ENCODE data around the gene MCM9. TPM values are rescaled to one million over a fixed set of nuclear protein-coding genes. Genes with fewer than 3 reads are reported as not detected.

The MCM9 gene
- total RNA-seq, 1 donor from 2014 or later, result 37.0 TPM

GRCh38 chr6:118843685-118844390 is 91.1 kb downstream of the MCM9 start:
- H3K36me3 Mint-ChIP-seq (ENCODE audit: low read depth), result peaks cover 25% of the 10 kb centered on the region
- H3K27me3 Mint-ChIP-seq, result no peaks in the 10 kb centered on the region
- peak; percentile 84 for ATAC-seq (ENCODE audit: low read depth)
- no peak for TF ChIP-seq CTCF (IDR thresholded peaks at IDR 0.05)
- no peak overlapping the region for H3K4me3 Mint-ChIP-seq
- peaks cover 3% of the 10 kb centered on the region for H3K9me3 Mint-ChIP-seq
- intact Hi-C loops (cut with micrococcal nuclease), result loop anchor here (1.0 to 2.0 kb wide), 2 partner anchors 35 to 50 kb away; partner anchors contain the start of gene ASF1A
- peaks cover 27% of the 10 kb centered on the region for H3K4me1 Mint-ChIP-seq
- no peak for DNase-seq
- POLR2A ChIA-PET, result interaction anchor here (0.7 kb wide), 1 partner anchor 47 kb away, joined by 3 read pairs; no protein-coding TSS in a partner anchor
- CTCF ChIA-PET, result no interaction called here
- H3K27ac Mint-ChIP-seq, result no peak overlapping the region

GRCh38 chr6:118830691-118831090 is 104.3 kb downstream of the MCM9 start:
- Mint-ChIP-seq H3K27me3 (no peaks in the 10 kb centered on the region), H3K4me1 (peaks cover 3% of the 10 kb centered on the region), H3K4me3 (no peak overlapping the region), H3K36me3 (ENCODE audit: low read depth) (peaks cover 42% of the 10 kb centered on the region), H3K27ac (no peak overlapping the region), H3K9me3 (peaks cover 4% of the 10 kb centered on the region)
- ChIA-PET POLR2A (no interaction called here), CTCF (no interaction called here)
- intact Hi-C loops (cut with micrococcal nuclease), result no loop called here
- TF ChIP-seq CTCF (IDR thresholded peaks at IDR 0.05), result no peak
- DNase-seq (no peak), ATAC-seq (ENCODE audit: low read depth) (no peak)

GRCh38 chr6:118829817-118830478 is 105.0 kb downstream of the MCM9 start:
- Mint-ChIP-seq H3K36me3 (ENCODE audit: low read depth) (peaks cover 48% of the 10 kb centered on the region), H3K27ac (peak overlapping the region; percentile 3), H3K9me3 (no peaks in the 10 kb centered on the region), H3K4me1 (no peaks in the 10 kb centered on the region), H3K27me3 (no peaks in the 10 kb centered on the region), H3K4me3 (no peak overlapping the region)
- CTCF ChIA-PET, result no interaction called here
- intact Hi-C loops (cut with micrococcal nuclease), result no loop called here
- POLR2A ChIA-PET, result no interaction called here
- DNase-seq, result no peak
- ATAC-seq (ENCODE audit: low read depth), result no peak
- no peak for TF ChIP-seq CTCF (IDR thresholded peaks at IDR 0.05)

GRCh38 chr6:118826096-118826495 is 108.9 kb downstream of the MCM9 start:
- Mint-ChIP-seq H3K4me3 (no peak overlapping the region), H3K27me3 (no peaks in the 10 kb centered on the region), H3K4me1 (no peaks in the 10 kb centered on the region), H3K27ac (no peak overlapping the region), H3K36me3 (ENCODE audit: low read depth) (peaks cover 75% of the 10 kb centered on the region), H3K9me3 (no peaks in the 10 kb centered on the region)
- no peak for DNase-seq
- intact Hi-C loops (cut with micrococcal nuclease), result no loop called here
- no peak for TF ChIP-seq CTCF (IDR thresholded peaks at IDR 0.05)
- ChIA-PET CTCF (no interaction called here), POLR2A (no interaction called here)
- ATAC-seq (ENCODE audit: low read depth), result no peak

GRCh38 chr6:118825661-118826060 is 109.3 kb downstream of the MCM9 start:
- ATAC-seq (ENCODE audit: low read depth) (no peak), DNase-seq (no peak)
- H3K36me3 Mint-ChIP-seq (ENCODE audit: low read depth), result peaks cover 73% of the 10 kb centered on the region
- intact Hi-C loops (cut with micrococcal nuclease), result no loop called here
- no peaks in the 10 kb centered on the region for H3K27me3 Mint-ChIP-seq
- no peaks in the 10 kb centered on the region for H3K4me1 Mint-ChIP-seq
- ChIA-PET POLR2A (no interaction called here), CTCF (no interaction called here)
- H3K9me3 Mint-ChIP-seq, result no peaks in the 10 kb centered on the region
- no peak overlapping the region for H3K4me3 Mint-ChIP-seq
- no peak for TF ChIP-seq CTCF (IDR thresholded peaks at IDR 0.05)
- no peak overlapping the region for H3K27ac Mint-ChIP-seq
